GM11168 (cell line): Measurements from ENCODE around the gene RHO.
"Not testable (repeated sequence)": the region's sequence is repeated elsewhere in the genome, so short reads cannot be mapped to it uniquely, and the experiment has no call there.

Experiments used
- in situ Hi-C: fragments of 300-500 bp; cut with MboI; formaldehyde crosslinking; loops from one replicate; pipeline ENCODE4 v1.12.0; 2022; ENCODE audit warnings: low sequenced_read_pairs; ENCODE audit not compliant: unreplicated experiment

Gene RHO

GRCh38 chr3:129497876-129498275 lies 30.6 kb upstream of the RHO start:
- in situ Hi-C loops = loop anchor here (10.0 to 25.0 kb wide), 3 partner anchors 117 to 439 kb away; no protein-coding TSS in a partner anchor

GRCh38 chr3:129498603-129499488 lies 29.6 kb upstream of the RHO start:
- in situ Hi-C loops = loop anchor here (10.0 to 25.0 kb wide), 3 partner anchors 116 to 438 kb away; no protein-coding TSS in a partner anchor

GRCh38 chr3:129499604-129500333 lies 28.7 kb upstream of the RHO start:
- in situ Hi-C loops = loop anchor here (10.0 to 25.0 kb wide), 3 partner anchors 115 to 438 kb away; no protein-coding TSS in a partner anchor

- in situ Hi-C loops = no loop called here
Measured at GRCh38 chr3:129500334-129500658, 28.1 kb upstream of the RHO start.

- in situ Hi-C loops = no loop called here
Measured at GRCh38 chr3:129501630-129502029, 26.8 kb upstream of the RHO start.

GRCh38 chr3:129502641-129503408 lies 25.6 kb upstream of the RHO start:
- in situ Hi-C loops = no loop called here

- in situ Hi-C loops = no loop called here
Measured at GRCh38 chr3:129503471-129504291, 24.8 kb upstream of the RHO start.

- in situ Hi-C loops = no loop called here
Measured at GRCh38 chr3:129504471-129505100, 23.9 kb upstream of the RHO start.

- in situ Hi-C loops = no loop called here
Measured at GRCh38 chr3:129505341-129505740, 23.1 kb upstream of the RHO start.

- in situ Hi-C loops = no loop called here
Measured at GRCh38 chr3:129506231-129506742, 22.2 kb upstream of the RHO start.

GRCh38 chr3:129507181-129507831 lies 21.1 kb upstream of the RHO start:
- in situ Hi-C loops = no loop called here

GRCh38 chr3:129512595-129512994 lies 15.8 kb upstream of the RHO start:
- in situ Hi-C loops = no loop called here

GRCh38 chr3:129513705-129514104 lies 14.7 kb upstream of the RHO start:
- in situ Hi-C loops = no loop called here

GRCh38 chr3:129514110-129514509 lies 14.3 kb upstream of the RHO start:
- in situ Hi-C loops = no loop called here

- in situ Hi-C loops = no loop called here
Measured at GRCh38 chr3:129514563-129514962, 13.9 kb upstream of the RHO start.

- in situ Hi-C loops = not testable (repeated sequence)
Measured at GRCh38 chr3:129515108-129515820, 13.2 kb upstream of the RHO start.

GRCh38 chr3:129515821-129516432 lies 12.5 kb upstream of the RHO start:
- in situ Hi-C loops = not testable (repeated sequence)

- in situ Hi-C loops = no loop called here
Measured at GRCh38 chr3:129517516-129517915, 10.9 kb upstream of the RHO start.
